ENCODE measurements around the gene BRWD1. TPM values are rescaled to one million over a fixed set of nuclear protein-coding genes. Genes with fewer than 3 reads are reported as not detected.

Gene BRWD1
- total and polyA plus RNA-seq, 2 donors from 2014 or later: 9.1 to 43.9 TPM

DNA sequence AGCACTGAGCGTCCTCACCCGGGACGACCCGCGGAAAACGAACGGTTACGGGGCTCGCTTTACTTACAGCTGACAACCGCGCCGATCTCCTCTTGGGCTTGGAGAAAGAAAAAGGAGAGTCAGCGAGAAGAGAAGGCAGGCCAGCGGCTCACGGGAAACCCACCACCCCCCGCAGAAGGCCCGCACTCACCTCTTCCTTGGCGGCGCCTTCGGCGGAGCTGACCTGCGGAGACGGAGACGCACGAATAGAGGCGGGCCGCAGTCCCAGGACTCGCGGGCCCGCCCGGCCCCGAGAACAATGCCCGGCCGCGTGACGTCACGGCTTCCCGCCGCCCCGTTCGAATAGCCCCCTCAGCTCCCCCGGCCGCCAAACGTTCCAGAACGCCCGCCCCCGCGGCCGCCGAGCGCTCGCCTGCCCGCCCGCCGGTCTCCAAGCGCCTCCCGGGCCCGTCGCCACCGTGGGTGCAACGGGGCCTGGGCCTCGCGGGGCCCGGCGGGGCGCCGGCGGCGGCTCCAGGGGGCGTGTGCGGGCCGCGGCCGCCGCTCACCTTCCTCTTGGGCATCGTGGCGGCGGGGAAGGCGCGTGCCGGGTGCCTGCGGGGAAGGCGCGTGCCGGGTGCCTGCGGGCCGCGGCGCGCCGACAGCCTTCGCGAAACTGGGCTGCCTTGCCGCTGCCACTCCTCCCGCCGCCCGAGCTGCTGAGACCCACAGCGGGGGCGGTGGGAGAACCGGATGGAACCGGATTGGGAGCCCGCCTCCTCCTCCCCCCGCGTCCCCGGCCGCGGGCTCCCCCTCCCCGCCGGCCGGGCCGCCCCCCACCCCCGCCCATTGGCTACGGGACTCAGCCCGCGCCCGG, 35.2 kb upstream of the BRWD1 start, which contains the start of gene HMGN1:
Gene HMGN1 (minus strand): TSS at position 734 of the 856 bp plus-strand sequence. CDS start 171 bp downstream, at position 563.
- H3K27ac ChIP-seq (ENCODE audit: low read depth in 2 of 2, low read length in 2 of 2): peak within 1 kb of the TSS; percentile 86 to 93
- H3K9ac ChIP-seq (ENCODE audit: low read length in 3 of 3): peak within 1 kb of the TSS; percentile 83 to 88 (median 84)
- peak; percentile 85 to 97 (median 97) for DNase-seq
- peak within 1 kb of the TSS; percentile 89 to 94 (median 89) for H3K4me3 ChIP-seq (ENCODE audit: low read length in 3 of 3)
- no peaks in the 10 kb centered on the region for H3K27me3 ChIP-seq (ENCODE audit: control insufficient read depth, insufficient read depth, low read length)
- peaks cover 2 to 11% (median 8%) of the 10 kb centered on the region in 3 donors for H3K36me3 ChIP-seq (ENCODE audit: control insufficient read depth in 2 of 3, insufficient read depth in 3 of 3, low read length in 3 of 3)
- H3K4me1 ChIP-seq (ENCODE audit: control insufficient read depth in 2 of 3, insufficient read depth in 2 of 3, low read depth in 1 of 3, low read length in 3 of 3): peaks cover 4 to 7% (median 6%) of the 10 kb centered on the region in 3 donors
- TF ChIP-seq, protein P1, sequence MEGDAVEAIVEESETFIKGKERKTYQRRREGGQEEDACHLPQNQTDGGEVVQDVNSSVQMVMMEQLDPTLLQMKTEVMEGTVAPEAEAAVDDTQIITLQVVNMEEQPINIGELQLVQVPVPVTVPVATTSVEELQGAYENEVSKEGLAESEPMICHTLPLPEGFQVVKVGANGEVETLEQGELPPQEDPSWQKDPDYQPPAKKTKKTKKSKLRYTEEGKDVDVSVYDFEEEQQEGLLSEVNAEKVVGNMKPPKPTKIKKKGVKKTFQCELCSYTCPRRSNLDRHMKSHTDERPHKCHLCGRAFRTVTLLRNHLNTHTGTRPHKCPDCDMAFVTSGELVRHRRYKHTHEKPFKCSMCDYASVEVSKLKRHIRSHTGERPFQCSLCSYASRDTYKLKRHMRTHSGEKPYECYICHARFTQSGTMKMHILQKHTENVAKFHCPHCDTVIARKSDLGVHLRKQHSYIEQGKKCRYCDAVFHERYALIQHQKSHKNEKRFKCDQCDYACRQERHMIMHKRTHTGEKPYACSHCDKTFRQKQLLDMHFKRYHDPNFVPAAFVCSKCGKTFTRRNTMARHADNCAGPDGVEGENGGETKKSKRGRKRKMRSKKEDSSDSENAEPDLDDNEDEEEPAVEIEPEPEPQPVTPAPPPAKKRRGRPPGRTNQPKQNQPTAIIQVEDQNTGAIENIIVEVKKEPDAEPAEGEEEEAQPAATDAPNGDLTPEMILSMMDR (IDR thresholded peaks at IDR 0.05; ENCODE audit: borderline replicate concordance, extremely low read depth, insufficient read depth): no peak
- no peak for FAIRE-seq
- intact Hi-C loops (cut with DNase I): no loop called here
- no peaks in the 10 kb centered on the region for H3K9me3 ChIP-seq (ENCODE audit: control insufficient read depth in 2 of 3, insufficient read depth in 1 of 3, low read length in 3 of 3)

DNA sequence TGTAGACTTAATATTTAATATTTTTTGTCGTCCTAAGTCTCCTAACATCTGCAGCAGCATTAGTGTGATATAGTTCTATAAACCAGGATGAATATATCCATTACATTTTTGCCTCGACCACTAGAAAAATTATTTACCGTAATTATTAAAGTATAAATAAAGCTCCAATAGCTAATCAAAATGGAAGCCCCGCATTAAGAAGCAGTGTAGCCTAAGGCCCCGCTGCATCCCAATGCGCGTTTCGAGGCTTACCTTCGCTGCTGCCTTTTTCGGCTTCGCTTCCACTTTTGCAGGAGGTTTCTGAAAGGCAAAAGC, 34.6 kb upstream of the BRWD1 start:
- Histone ChIP-seq H3K9me3 (ENCODE audit: control insufficient read depth in 2 of 3, insufficient read depth in 1 of 3, low read length in 3 of 3) (no peaks in the 10 kb centered on the region), H3K9ac (ENCODE audit: low read length in 3 of 3) (peak overlapping the region; percentile 83 to 88 (median 84)), H3K36me3 (ENCODE audit: control insufficient read depth in 2 of 3, insufficient read depth in 3 of 3, low read length in 3 of 3) (peaks cover 8 to 13% (median 11%) of the 10 kb centered on the region in 3 donors), H3K27ac (ENCODE audit: low read depth in 2 of 2, low read length in 2 of 2) (peak overlapping the region; percentile 86 to 93), H3K4me3 (ENCODE audit: low read length in 3 of 3) (peak overlapping the region; percentile 89 to 94 (median 89)), H3K27me3 (ENCODE audit: control insufficient read depth, insufficient read depth, low read length) (no peaks in the 10 kb centered on the region), H3K4me1 (ENCODE audit: control insufficient read depth in 2 of 3, insufficient read depth in 2 of 3, low read depth in 1 of 3, low read length in 3 of 3) (peaks cover 4 to 7% (median 6%) of the 10 kb centered on the region in 3 donors)
- no peak for FAIRE-seq
- TF ChIP-seq, protein P1 (IDR thresholded peaks at IDR 0.05; ENCODE audit: borderline replicate concordance, extremely low read depth, insufficient read depth): no peak
- no peak for DNase-seq
- intact Hi-C loops (cut with DNase I): no loop called here

DNA sequence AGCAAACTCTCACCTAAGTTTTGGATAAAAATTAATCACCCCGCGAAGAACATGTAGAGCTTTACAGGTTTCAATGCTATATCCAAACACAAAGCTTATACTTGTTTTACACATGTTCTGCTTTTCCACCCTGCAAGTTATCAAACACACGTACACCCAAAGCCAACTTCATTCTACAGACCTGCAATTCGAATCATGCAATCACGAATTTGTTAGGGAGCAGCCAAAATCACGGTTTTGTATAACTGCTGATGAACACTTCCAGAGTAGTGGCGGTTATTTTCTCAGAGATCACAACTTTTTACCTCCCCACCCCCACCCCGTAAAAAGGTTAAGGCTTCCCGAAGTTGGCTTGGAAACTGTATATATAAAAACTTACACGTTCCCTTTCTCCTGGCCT, 34.1 kb upstream of the BRWD1 start:
- DNase-seq (peak in 1 of 5 donors; percentile 35), FAIRE-seq (no peak)
- H3K27me3 ChIP-seq (ENCODE audit: control insufficient read depth, insufficient read depth, low read length): no peaks in the 10 kb centered on the region

More for the DNA sequence above, 34.1 kb upstream of the BRWD1 start:
- Histone ChIP-seq H3K4me1 (ENCODE audit: control insufficient read depth in 2 of 3, insufficient read depth in 2 of 3, low read depth in 1 of 3, low read length in 3 of 3) (peaks cover 4 to 7% (median 6%) of the 10 kb centered on the region in 3 donors), H3K4me3 (ENCODE audit: low read length in 3 of 3) (peak overlapping the region; percentile 89 to 94 (median 89)), H3K27ac (ENCODE audit: low read depth in 2 of 2, low read length in 2 of 2) (no peak overlapping the region), H3K36me3 (ENCODE audit: control insufficient read depth in 2 of 3, insufficient read depth in 3 of 3, low read length in 3 of 3) (peaks cover 9 to 13% (median 11%) of the 10 kb centered on the region in 3 donors), H3K9me3 (ENCODE audit: control insufficient read depth in 2 of 3, insufficient read depth in 1 of 3, low read length in 3 of 3) (no peaks in the 10 kb centered on the region), H3K9ac (ENCODE audit: low read length in 3 of 3) (peak overlapping the region; percentile 83 to 88 (median 84))
- intact Hi-C loops (cut with DNase I): no loop called here
- TF ChIP-seq, protein P1 (IDR thresholded peaks at IDR 0.05; ENCODE audit: borderline replicate concordance, extremely low read depth, insufficient read depth): no peak
